MM.1S (cell line): ENCODE results near the gene USF2.

Experiments used
- EZH2phosphoT487 ChIP-seq: fragments of 300-600 bp; sonication (generic); IDR thresholded peaks from 2 replicates; pipeline ENCODE4 v1.6.1; 2018; ENCODE audit warnings: antibody characterized with exemption, low read length
- TF ChIP-seq, protein P1 (sequence below): fragments of 300-600 bp; sonication (generic); IDR thresholded peaks from 2 replicates; pipeline ENCODE4 v1.5.1; 2016; ENCODE audit warnings: antibody characterized with exemption, low read length, mixed read lengths

DNA sequence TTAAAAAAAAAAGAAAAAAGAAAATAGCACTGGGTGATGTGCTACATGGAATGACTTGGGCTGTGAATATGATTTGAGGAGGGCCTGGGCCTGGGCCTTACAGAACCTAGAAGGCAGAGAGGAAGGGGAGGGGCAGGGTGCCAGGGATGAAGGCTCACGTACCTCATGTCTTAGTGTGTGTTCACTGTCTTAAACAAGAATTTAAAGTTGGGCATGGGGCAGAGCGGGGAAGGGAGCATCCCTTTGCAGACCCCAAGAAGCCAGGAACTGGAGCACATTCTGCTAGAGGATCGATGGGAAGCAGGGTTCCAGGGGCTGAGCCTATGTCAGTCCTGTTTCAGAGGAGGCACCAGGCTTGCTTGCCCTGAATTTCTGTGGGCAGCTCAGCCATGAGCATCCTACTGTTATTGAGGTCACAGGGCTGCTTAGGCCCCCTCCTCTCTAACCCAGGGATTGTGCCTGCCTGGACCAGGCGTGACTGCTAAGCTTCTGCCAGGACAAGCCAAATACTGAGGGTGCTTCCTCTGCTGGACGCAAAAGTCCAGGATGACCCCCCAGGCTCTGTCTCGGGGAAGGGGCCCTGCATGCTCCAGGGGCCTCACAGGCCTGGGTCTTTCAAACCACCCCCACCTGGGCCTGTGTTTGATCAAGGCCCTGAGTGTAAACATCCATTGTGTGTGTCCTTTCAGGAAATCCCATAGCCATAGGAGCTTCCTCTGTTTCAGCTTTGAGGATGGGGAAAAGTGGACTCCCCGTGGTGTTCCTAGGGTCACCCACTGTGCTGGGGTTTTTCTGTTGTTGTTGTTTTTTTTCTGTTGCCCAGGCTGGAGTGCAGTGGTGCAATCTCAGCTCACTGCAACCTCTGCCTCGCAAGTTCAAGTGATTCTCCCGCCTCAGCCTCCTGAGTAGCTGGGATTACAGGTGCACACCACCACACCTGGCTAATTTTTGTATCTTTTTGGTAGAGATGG is 15.2 kb upstream of the USF2 start:
- TF ChIP-seq, protein P1, sequence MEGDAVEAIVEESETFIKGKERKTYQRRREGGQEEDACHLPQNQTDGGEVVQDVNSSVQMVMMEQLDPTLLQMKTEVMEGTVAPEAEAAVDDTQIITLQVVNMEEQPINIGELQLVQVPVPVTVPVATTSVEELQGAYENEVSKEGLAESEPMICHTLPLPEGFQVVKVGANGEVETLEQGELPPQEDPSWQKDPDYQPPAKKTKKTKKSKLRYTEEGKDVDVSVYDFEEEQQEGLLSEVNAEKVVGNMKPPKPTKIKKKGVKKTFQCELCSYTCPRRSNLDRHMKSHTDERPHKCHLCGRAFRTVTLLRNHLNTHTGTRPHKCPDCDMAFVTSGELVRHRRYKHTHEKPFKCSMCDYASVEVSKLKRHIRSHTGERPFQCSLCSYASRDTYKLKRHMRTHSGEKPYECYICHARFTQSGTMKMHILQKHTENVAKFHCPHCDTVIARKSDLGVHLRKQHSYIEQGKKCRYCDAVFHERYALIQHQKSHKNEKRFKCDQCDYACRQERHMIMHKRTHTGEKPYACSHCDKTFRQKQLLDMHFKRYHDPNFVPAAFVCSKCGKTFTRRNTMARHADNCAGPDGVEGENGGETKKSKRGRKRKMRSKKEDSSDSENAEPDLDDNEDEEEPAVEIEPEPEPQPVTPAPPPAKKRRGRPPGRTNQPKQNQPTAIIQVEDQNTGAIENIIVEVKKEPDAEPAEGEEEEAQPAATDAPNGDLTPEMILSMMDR: no peak
- no peak for TF ChIP-seq EZH2phosphoT487
